PC-3 (cell line): Measurements from ENCODE around the gene HES7.

Experiments used
- CTCF ChIP-seq: fragments of 300-600 bp; sonication (generic); conservative IDR thresholded peaks from 2 replicates; pipeline ENCODE4 v1.5.1; 2017; ENCODE audit warnings: antibody characterized with exemption, low read depth, mild to moderate bottlenecking, low read length
- EZH2 ChIP-seq: fragments of 300-600 bp; sonication (generic); IDR thresholded peaks from one replicate; pipeline ENCODE4 v1.6.1; 2017; ENCODE audit warnings: antibody characterized with exemption, mild to moderate bottlenecking, low read length; ENCODE audit not compliant: unreplicated experiment
- EZH2phosphoT487 ChIP-seq: fragments of 300-600 bp; sonication (generic); IDR thresholded peaks from 2 replicates; pipeline ENCODE4 v1.6.1; 2018; ENCODE audit warnings: mild to moderate bottlenecking, antibody characterized with exemption, low read length, borderline replicate concordance

GRCh38 chr17:8166731-8167130 is 42.8 kb upstream of the HES7 start:
- no peak for TF ChIP-seq CTCF
- TF ChIP-seq EZH2phosphoT487: no peak
- TF ChIP-seq EZH2: no peak
